ENCODE measurements around the gene ENAH.

ENAH gene

GRCh38 chr1:225567789-225568188, 85.1 kb downstream of the ENAH start:
- no peak overlapping the region for H3K4me2 ChIP-seq (ENCODE audit: low read length)
- no peaks in the 10 kb centered on the region for H3K36me3 ChIP-seq (ENCODE audit: control insufficient read depth, low read length)
- no peaks in the 10 kb centered on the region for H3K4me1 ChIP-seq (ENCODE audit: control insufficient read depth, low read length)
- H4K20me1 ChIP-seq (ENCODE audit: control insufficient read depth, insufficient read depth, low read depth, low read length) = no peaks in the 10 kb centered on the region
- no peak overlapping the region for H3K27ac ChIP-seq (ENCODE audit: low read depth, low read length)
- H3K9me2 ChIP-seq (replicated peaks; ENCODE audit: control insufficient read depth, low read length) = no peaks in the 10 kb centered on the region
- H3K9me3 ChIP-seq (ENCODE audit: control insufficient read depth, insufficient read depth, low read length) = no peaks in the 10 kb centered on the region
- peaks cover 2% of the 10 kb centered on the region; the same call in 1 of the 2 replicates for H3K27me3 ChIP-seq (ENCODE audit: control insufficient read depth, low read length)
- no peaks in the 10 kb centered on the region for H3K79me2 ChIP-seq (ENCODE audit: control insufficient read depth, low read length)
- TF ChIP-seq CTCF (IDR thresholded peaks at IDR 0.05; ENCODE audit: low read depth, low read length, poor library complexity, severe bottlenecking) (no peak), EZH2phosphoT487 (IDR thresholded peaks at IDR 0.05; ENCODE audit: borderline replicate concordance, low read length) (no peak)
- no peak overlapping the region for H3K4me3 ChIP-seq (ENCODE audit: low read length)
- H3F3A ChIP-seq (ENCODE audit: control insufficient read depth, insufficient read depth) = no peaks in the 10 kb centered on the region

GRCh38 chr1:225565847-225566246, 87.1 kb downstream of the ENAH start:
- Histone ChIP-seq H3K9me2 (replicated peaks; ENCODE audit: control insufficient read depth, low read length) (no peaks in the 10 kb centered on the region), H4K20me1 (ENCODE audit: control insufficient read depth, insufficient read depth, low read depth, low read length) (no peaks in the 10 kb centered on the region), H3K4me3 (ENCODE audit: low read length) (no peak overlapping the region), H3K4me2 (ENCODE audit: low read length) (no peak overlapping the region), H3K4me1 (ENCODE audit: control insufficient read depth, low read length) (no peaks in the 10 kb centered on the region), H3F3A (ENCODE audit: control insufficient read depth, insufficient read depth) (no peaks in the 10 kb centered on the region), H3K9me3 (ENCODE audit: control insufficient read depth, insufficient read depth, low read length) (no peaks in the 10 kb centered on the region), H3K27ac (ENCODE audit: low read depth, low read length) (no peak overlapping the region), H3K79me2 (ENCODE audit: control insufficient read depth, low read length) (no peaks in the 10 kb centered on the region), H3K27me3 (ENCODE audit: control insufficient read depth, low read length) (peaks cover 2% of the 10 kb centered on the region; the same call in 1 of the 2 replicates), H3K36me3 (ENCODE audit: control insufficient read depth, low read length) (no peaks in the 10 kb centered on the region)
- TF ChIP-seq CTCF (IDR thresholded peaks at IDR 0.05; ENCODE audit: low read depth, low read length, poor library complexity, severe bottlenecking) = no peak

DNA sequence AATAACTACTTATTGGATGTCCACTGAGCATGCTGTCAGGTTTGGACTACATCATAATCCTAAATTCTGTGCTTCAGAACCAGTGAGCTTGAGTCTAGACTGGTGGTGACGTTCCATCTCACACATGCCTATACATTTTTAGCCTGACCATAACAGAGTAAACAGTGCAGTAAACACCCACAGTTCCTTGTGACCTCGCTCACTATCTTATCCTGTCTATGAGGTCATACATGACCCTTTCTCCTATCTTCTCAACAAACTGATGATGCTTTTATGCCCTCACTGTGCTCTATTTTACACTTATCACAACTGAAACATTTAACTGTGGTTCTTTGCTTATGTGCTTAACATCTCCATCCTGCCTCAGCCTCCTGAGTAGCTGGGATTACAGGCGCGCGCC, 91.2 kb downstream of the ENAH start:
- Histone ChIP-seq H3K9me3 (ENCODE audit: control insufficient read depth, insufficient read depth, low read length) (no peaks in the 10 kb centered on the region), H3K79me2 (ENCODE audit: control insufficient read depth, low read length) (no peaks in the 10 kb centered on the region), H3K27me3 (ENCODE audit: control insufficient read depth, low read length) (peaks cover 5% of the 10 kb centered on the region; the same call in 1 of the 2 replicates), H3K9me2 (replicated peaks; ENCODE audit: control insufficient read depth, low read length) (no peaks in the 10 kb centered on the region), H3K36me3 (ENCODE audit: control insufficient read depth, low read length) (no peaks in the 10 kb centered on the region), H3K4me3 (ENCODE audit: low read length) (no peak overlapping the region), H3K27ac (ENCODE audit: low read depth, low read length) (no peak overlapping the region), H3K4me2 (ENCODE audit: low read length) (no peak overlapping the region), H3K4me1 (ENCODE audit: control insufficient read depth, low read length) (no peaks in the 10 kb centered on the region), H4K20me1 (ENCODE audit: control insufficient read depth, insufficient read depth, low read depth, low read length) (no peaks in the 10 kb centered on the region), H3F3A (ENCODE audit: control insufficient read depth, insufficient read depth) (no peaks in the 10 kb centered on the region)
- TF ChIP-seq CTCF (IDR thresholded peaks at IDR 0.05; ENCODE audit: low read depth, low read length, poor library complexity, severe bottlenecking) = no peak
- no peak for TF ChIP-seq EZH2phosphoT487 (IDR thresholded peaks at IDR 0.05; ENCODE audit: borderline replicate concordance, low read length)

- H3K79me2 ChIP-seq (ENCODE audit: control insufficient read depth, low read length) = no peaks in the 10 kb centered on the region
- H3K4me1 ChIP-seq (ENCODE audit: control insufficient read depth, low read length) = no peaks in the 10 kb centered on the region
- no peaks in the 10 kb centered on the region for H3K36me3 ChIP-seq (ENCODE audit: control insufficient read depth, low read length)
- H3K27ac ChIP-seq (ENCODE audit: low read depth, low read length) = no peak overlapping the region
- no peak overlapping the region for H3K4me3 ChIP-seq (ENCODE audit: low read length)
- no peaks in the 10 kb centered on the region for H3F3A ChIP-seq (ENCODE audit: control insufficient read depth, insufficient read depth)
- H3K9me3 ChIP-seq (ENCODE audit: control insufficient read depth, insufficient read depth, low read length) = no peaks in the 10 kb centered on the region
- TF ChIP-seq CTCF (IDR thresholded peaks at IDR 0.05; ENCODE audit: low read depth, low read length, poor library complexity, severe bottlenecking) (no peak), EZH2phosphoT487 (IDR thresholded peaks at IDR 0.05; ENCODE audit: borderline replicate concordance, low read length) (no peak)
- no peaks in the 10 kb centered on the region for H3K9me2 ChIP-seq (replicated peaks; ENCODE audit: control insufficient read depth, low read length)
- no peaks in the 10 kb centered on the region for H4K20me1 ChIP-seq (ENCODE audit: control insufficient read depth, insufficient read depth, low read depth, low read length)
- peaks cover 8% of the 10 kb centered on the region for H3K27me3 ChIP-seq (ENCODE audit: control insufficient read depth, low read length)
- no peak overlapping the region for H3K4me2 ChIP-seq (ENCODE audit: low read length)
Observed at GRCh38 chr1:225559902-225560301, 93.0 kb downstream of the ENAH start.
